Vagina (tissue), 2 donors: ENCODE results near the gene RFTN1.

Experiments used
- CTCF ChIP-seq, 3 experiments: fragments of 450-650 bp in 2 of 3; fragments of 200-600 bp in 1 of 3; sonication (generic) in 1 of 3; IDR thresholded peaks; one replicate each; pipeline ENCODE4 v1.5.1; 2017 to 2019; ENCODE audit warnings: antibody characterized with exemption in 3 of 3, mild to moderate bottlenecking in 2 of 3, moderate library complexity in 2 of 3
- POLR2A ChIP-seq, 2 donors: fragments of 450-650 bp; IDR thresholded peaks; one replicate each; pipeline ENCODE4 v1.6.1; 2017; ENCODE audit warnings: antibody characterized with exemption in 2 of 2, mild to moderate bottlenecking in 2 of 2, moderate library complexity in 2 of 2
- POLR2AphosphoS5 ChIP-seq, 2 donors: sonication (generic); formaldehyde crosslinking; IDR thresholded peaks; one replicate each; pipeline ENCODE4 v1.9.0; 2017; ENCODE audit warnings: antibody characterized with exemption in 2 of 2, mild to moderate bottlenecking in 2 of 2, low read depth in 1 of 2; ENCODE audit not compliant: insufficient read depth in 1 of 2

- TF ChIP-seq CTCF (IDR thresholded peaks at IDR 0.05) (no peak), POLR2AphosphoS5 (IDR thresholded peaks at IDR 0.05; ENCODE audit: insufficient read depth in 1 of 2, low read depth in 1 of 2) (no peak), POLR2A (IDR thresholded peaks at IDR 0.05) (no peak)
Measured at GRCh38 chr3:16409032-16409431, 104.5 kb downstream of the RFTN1 start.
